SK-N-MC (cell line): ENCODE data around the gene RASA4B.
"Not testable (repeated sequence)": the region's sequence is repeated elsewhere in the genome, so short reads cannot be mapped to it uniquely, and the experiment has no call there.

Source experiments
- DNase-seq: peaks from one replicate; pipeline ENCODE4 v3.0.0-alpha.2; 2011; ENCODE audit warnings: low read depth, low spot score
- H3K27ac ChIP-seq: fragments of 200-600 bp; sonication (generic); 2 replicates; pipeline ENCODE4 v1.5.1; 2016; ENCODE audit warnings: mixed run types
- H3K36me3 ChIP-seq: fragments of 200-600 bp; sonication (generic); 2 replicates; pipeline ENCODE4 v1.6.1; 2017; ENCODE audit warnings: antibody characterized with exemption, low read length, mixed read lengths; ENCODE audit not compliant: insufficient read depth
- H3K4me3 ChIP-seq: fragments of 200-600 bp; sonication (generic); 2 replicates; pipeline ENCODE4 v1.5.1; 2016
- H3K9ac ChIP-seq: fragments of 200-600 bp; sonication (generic); 2 replicates; pipeline ENCODE4 v1.8.0; 2017; ENCODE audit warnings: mixed run types, mixed read lengths; ENCODE audit not compliant: insufficient read length
- H3K9me3 ChIP-seq: fragments of 200-600 bp; sonication (generic); 2 replicates; pipeline ENCODE4 v1.6.1; 2017; ENCODE audit warnings: low read depth, mild to moderate bottlenecking, antibody characterized with exemption, low read length, moderate library complexity, mixed read lengths
- EZH2 ChIP-seq: fragments of 200-600 bp; sonication (generic); IDR thresholded peaks from one replicate; pipeline ENCODE4 v1.6.1; 2017; ENCODE audit warnings: antibody characterized with exemption
- FOXP2 ChIP-seq: optimal IDR thresholded peaks from 2 replicates; pipeline ENCODE3; 2011; ENCODE audit warnings: mild to moderate bottlenecking, moderate library complexity; ENCODE audit not compliant: insufficient read depth; ENCODE audit errors: extremely low read length, control extremely low read depth
- POLR2AphosphoS5 ChIP-seq: IDR thresholded peaks from 2 replicates; pipeline ENCODE4 v1.6.1; 2012; ENCODE audit warnings: mild to moderate bottlenecking, low read depth, low read length, borderline replicate concordance

The RASA4B gene

GRCh38 chr7:102456327-102456726 is 61.2 kb downstream of the RASA4B start:
- no peak for DNase-seq
- H3K4me3 ChIP-seq: no peak overlapping the region
- no peak overlapping the region for H3K9ac ChIP-seq
- H3K36me3 ChIP-seq: peaks cover 16% of the 10 kb centered on the region; the same call in 1 of the 2 replicates
- H3K9me3 ChIP-seq: no peaks in the 10 kb centered on the region
- TF ChIP-seq FOXP2 (no peak), EZH2 (no peak), POLR2AphosphoS5 (no peak)
- H3K27ac ChIP-seq: no peak overlapping the region

DNA sequence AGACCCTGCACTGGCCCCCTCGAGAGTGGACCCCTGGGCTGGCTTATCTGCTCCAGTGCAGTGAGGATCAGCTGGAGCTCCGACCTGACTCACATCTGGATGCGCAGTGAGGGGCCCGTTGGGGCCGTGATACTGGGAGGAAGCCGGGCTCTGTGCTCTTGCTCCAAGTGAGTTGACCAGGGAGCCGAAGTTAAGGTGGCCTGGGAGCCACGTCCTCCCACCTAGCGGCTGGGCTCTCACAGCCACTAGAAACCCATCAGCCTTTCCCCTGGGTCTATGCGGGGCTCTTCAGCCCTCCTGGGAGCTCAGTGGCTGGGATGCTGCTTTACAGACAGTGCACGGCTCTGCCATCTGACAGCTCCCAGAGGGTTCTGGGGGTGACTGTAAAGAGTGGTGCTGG is 62.0 kb downstream of the RASA4B start:
- no peak overlapping the region for H3K4me3 ChIP-seq
- peaks cover 16% of the 10 kb centered on the region; the same call in 1 of the 2 replicates for H3K36me3 ChIP-seq
- H3K27ac ChIP-seq: no peak overlapping the region
- TF ChIP-seq EZH2 (no peak), POLR2AphosphoS5 (no peak), FOXP2 (no peak)
- H3K9me3 ChIP-seq: no peaks in the 10 kb centered on the region
- no peak overlapping the region for H3K9ac ChIP-seq
- DNase-seq: no peak

- H3K27ac ChIP-seq, H3K9me3 ChIP-seq, DNase-seq, H3K9ac ChIP-seq, H3K4me3 ChIP-seq: not testable (repeated sequence)
- H3K36me3 ChIP-seq: peaks cover 16% of the 10 kb centered on the region; the same call in 1 of the 2 replicates
Measured at GRCh38 chr7:102454932-102455331, 62.6 kb downstream of the RASA4B start.

DNA sequence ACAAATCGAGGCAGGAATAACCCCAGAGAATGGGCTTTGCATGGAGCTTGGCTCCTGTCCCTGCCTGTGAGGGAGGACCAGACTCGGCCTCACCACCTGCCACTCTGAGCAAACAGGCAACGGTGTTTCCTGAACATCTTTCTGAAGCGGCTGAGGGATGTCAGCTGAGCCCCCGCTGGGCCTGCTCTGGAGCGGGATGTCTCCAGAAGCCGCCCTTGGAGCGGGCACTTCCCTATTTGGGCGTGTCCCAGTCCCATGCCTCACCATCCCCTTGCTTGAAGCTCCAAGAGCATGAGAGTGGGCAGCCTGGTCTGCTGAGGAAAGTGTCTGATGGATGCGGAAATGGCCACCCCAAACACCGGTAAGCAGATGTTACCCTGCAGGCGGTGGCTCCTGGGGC is 63.1 kb downstream of the RASA4B start:
- H3K9me3 ChIP-seq: no peaks in the 10 kb centered on the region
- H3K36me3 ChIP-seq: peaks cover 16% of the 10 kb centered on the region; the same call in 1 of the 2 replicates
- H3K4me3 ChIP-seq: no peak overlapping the region
- no peak for DNase-seq
- no peak overlapping the region for H3K27ac ChIP-seq
- TF ChIP-seq FOXP2 (no peak), EZH2 (no peak), POLR2AphosphoS5 (no peak)
- H3K9ac ChIP-seq: no peak overlapping the region

DNA sequence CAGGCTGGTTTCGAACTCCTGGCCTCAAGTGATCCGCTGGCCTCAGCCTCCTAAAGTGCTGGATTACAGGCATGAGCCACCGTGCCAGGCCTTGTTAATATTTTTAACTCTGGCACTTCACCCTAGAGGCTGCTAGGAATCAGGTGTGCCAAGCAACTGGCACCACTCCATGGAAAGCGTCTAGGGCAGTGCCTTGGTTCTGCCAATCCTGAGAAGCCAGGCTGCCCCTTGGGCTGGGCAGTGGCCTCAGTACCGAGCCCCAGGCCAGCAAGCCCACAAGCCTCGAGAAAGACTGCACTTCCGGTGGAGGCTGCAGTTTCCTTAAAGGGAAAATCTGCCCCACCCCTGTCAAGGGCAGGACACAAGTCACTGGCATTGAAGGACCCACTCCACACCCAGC is 64.3 kb downstream of the RASA4B start:
- no peak for DNase-seq
- no peak overlapping the region for H3K27ac ChIP-seq
- H3K4me3 ChIP-seq: no peak overlapping the region
- H3K36me3 ChIP-seq: peaks cover 13% of the 10 kb centered on the region; the same call in 1 of the 2 replicates
- no peaks in the 10 kb centered on the region for H3K9me3 ChIP-seq
- no peak overlapping the region for H3K9ac ChIP-seq
- TF ChIP-seq POLR2AphosphoS5: no peak
- TF ChIP-seq EZH2: no peak
- no peak for TF ChIP-seq FOXP2

- no peak for DNase-seq
- Histone ChIP-seq H3K9me3 (no peaks in the 10 kb centered on the region), H3K27ac (no peak overlapping the region), H3K36me3 (peaks cover 5% of the 10 kb centered on the region; the same call in 1 of the 2 replicates), H3K4me3 (no peak overlapping the region), H3K9ac (no peak overlapping the region)
- TF ChIP-seq EZH2 (no peak), FOXP2 (no peak)
Measured at GRCh38 chr7:102452451-102452850, 65.1 kb downstream of the RASA4B start.

GRCh38 chr7:102451371-102452054 is 66.1 kb downstream of the RASA4B start:
- no peak for DNase-seq
- H3K9me3 ChIP-seq: no peaks in the 10 kb centered on the region
- no peak overlapping the region for H3K9ac ChIP-seq
- no peak overlapping the region for H3K4me3 ChIP-seq
- H3K27ac ChIP-seq: no peak overlapping the region
- TF ChIP-seq FOXP2 (no peak), POLR2AphosphoS5 (no peak), EZH2 (no peak)
- no peaks in the 10 kb centered on the region; the same call in 1 of the 2 replicates for H3K36me3 ChIP-seq

- H3K9ac ChIP-seq: no peak overlapping the region
- no peak overlapping the region for H3K27ac ChIP-seq
- no peaks in the 10 kb centered on the region; the same call in 1 of the 2 replicates for H3K36me3 ChIP-seq
- TF ChIP-seq EZH2 (no peak), POLR2AphosphoS5 (no peak), FOXP2 (no peak)
- DNase-seq: no peak
- H3K9me3 ChIP-seq: no peaks in the 10 kb centered on the region
- no peak overlapping the region for H3K4me3 ChIP-seq
Measured at GRCh38 chr7:102450242-102450641, 67.3 kb downstream of the RASA4B start.

DNA sequence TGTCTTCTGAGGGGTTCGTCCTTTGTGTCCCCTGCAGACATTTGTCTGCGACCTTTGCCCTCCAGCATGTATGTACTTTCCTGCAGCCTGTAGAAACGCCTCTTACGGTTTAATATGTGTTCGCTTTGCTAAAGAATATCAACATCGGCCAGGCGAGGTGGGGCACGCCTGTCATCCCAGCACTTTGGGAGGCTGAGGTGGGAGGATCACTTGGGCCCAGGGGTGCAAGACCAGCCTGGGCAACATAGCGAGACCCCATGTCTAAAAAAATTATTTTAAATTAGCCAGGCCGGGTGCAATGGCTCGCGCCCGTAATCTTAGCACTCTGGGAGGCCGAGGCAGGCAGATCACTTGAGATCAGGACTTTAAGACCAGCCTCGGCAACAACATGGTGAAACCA is 68.4 kb downstream of the RASA4B start:
- DNase-seq: no peak
- H3K4me3 ChIP-seq: no peak overlapping the region
- no peak overlapping the region for H3K27ac ChIP-seq
- TF ChIP-seq FOXP2 (no peak), POLR2AphosphoS5 (no peak), EZH2 (no peak)
- H3K36me3 ChIP-seq: no peaks in the 10 kb centered on the region; the same call in 1 of the 2 replicates
- no peaks in the 10 kb centered on the region for H3K9me3 ChIP-seq
- H3K9ac ChIP-seq: no peak overlapping the region
